GM21367 (cell line): ENCODE measurements around the gene ADAP1.
"Not testable (repeated sequence)": the region's sequence is repeated elsewhere in the genome, so short reads cannot be mapped to it uniquely, and the experiment has no call there.

ENCODE experiments used
- ATAC-seq: cut with Tn5 transposase; IDR thresholded peaks from one replicate; pipeline ENCODE4 v1.9.1; 2021; ENCODE audit not compliant: unreplicated experiment

The ADAP1 gene

DNA sequence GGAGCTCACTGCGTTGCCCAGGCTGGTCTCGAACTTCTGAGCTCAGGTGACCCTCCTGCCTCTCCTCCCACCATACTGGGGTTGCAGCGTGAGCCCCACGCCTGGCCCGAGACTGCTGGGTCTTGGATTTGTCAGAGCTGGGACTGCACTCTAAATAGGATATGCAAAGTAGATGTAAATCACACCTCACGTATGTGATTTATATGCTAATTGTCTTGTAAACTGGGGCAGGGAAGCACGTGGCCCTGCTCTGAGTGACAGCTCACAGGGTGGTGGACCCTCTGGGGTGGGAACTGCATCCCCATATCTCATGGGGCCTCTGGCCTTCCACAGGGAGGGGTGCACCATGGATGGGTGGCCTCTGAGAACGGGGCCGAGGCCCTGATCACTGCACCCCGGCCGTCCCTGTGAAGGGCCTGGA, 44.0 kb downstream of the ADAP1 start:
- ATAC-seq: no peak

DNA sequence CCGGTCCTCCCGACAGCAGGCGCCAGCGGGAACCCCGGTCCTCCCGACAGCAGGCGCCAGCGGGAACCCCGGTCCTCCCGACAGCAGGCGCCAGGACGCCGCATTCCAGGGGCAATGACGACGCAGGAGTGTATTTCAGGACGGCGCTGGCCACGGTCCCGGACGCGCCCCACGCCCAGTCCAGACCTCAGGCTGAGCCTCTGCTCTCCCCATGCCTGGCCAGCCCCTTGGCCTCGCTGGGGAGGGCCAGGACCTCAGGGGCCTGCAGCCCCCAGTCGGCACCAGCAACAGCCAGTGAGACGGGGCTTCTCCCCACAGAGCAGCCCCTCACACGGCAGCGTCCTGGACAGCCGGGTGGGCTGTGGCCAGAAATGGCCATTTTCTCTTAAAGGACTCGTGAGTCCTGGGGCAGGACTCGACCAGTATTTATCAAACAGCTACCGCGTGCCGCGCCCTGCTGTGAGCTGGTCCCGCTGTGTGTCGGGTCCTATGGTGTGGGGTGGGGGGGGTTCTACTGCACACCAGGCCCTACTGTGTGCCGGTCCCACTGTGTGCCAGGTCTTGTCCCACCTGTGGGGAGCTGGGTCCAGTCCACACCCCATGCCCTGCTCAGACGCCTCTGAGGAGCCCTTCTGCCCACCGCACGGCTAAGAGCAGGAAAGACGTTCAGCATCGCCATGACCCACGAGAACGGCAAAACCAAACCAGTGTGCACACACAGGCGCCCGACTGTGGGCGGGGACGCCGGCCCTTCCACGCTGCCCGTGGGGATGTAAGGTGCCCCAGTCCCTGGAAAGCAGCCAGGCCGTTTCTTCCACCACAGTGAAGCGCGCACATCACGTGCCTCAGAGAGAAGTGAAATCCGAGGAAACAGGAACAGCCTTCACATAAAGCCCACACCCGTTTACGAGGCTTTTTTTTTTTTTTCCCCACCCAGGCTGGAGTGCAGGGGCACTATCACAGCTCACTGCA, 44.8 kb downstream of the ADAP1 start:
- ATAC-seq: no peak

GRCh38 chr7:908591-909357, 45.7 kb downstream of the ADAP1 start:
- not testable (repeated sequence) for ATAC-seq

DNA sequence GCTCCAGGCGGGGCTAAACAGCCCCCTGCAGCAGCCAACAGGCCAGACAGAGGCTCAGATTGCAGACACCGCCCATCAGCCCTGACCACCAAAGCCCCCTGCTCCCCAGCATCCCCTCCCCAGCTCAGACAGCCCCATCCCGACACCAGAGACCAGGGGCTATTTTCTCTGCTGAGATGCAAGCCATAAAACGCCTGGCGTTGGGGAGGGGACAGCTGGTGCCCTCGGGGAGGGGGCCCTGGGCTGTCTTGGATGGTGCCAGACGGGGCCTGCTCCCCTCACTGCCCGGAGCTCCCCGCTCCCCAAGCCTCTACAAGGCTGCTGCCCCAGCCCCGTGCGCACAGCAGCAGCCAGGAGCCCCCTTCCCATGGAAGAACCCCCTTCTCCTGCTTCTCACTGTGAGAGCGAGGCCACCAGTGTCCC, 46.3 kb downstream of the ADAP1 start:
- ATAC-seq: no peak

GRCh38 chr7:907158-907980, 47.1 kb downstream of the ADAP1 start:
- no peak for ATAC-seq

GRCh38 chr7:906776-907157, 47.7 kb downstream of the ADAP1 start:
- ATAC-seq: no peak

DNA sequence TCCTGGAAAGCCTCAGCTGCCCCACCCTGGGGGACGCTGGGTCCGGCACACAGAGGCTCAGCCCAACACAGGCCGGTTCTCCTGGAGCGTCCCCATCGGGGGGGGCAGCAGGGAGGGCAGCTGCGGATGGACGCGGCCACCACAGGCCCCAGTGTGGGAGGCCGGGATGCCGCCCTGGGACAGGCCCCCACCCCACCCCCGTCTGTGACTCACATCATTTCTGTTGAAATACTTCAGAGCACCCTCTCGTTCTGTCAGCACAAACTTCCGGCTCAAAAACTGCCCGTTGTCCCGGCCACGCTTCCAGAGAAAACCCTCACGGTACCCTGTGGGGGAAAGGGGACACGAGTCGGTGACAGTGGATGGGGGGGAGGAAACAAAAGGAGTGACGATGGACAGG, 49.6 kb downstream of the ADAP1 start:
- ATAC-seq: no peak

GRCh38 chr7:903921-904755, 50.3 kb downstream of the ADAP1 start:
- ATAC-seq: no peak

DNA sequence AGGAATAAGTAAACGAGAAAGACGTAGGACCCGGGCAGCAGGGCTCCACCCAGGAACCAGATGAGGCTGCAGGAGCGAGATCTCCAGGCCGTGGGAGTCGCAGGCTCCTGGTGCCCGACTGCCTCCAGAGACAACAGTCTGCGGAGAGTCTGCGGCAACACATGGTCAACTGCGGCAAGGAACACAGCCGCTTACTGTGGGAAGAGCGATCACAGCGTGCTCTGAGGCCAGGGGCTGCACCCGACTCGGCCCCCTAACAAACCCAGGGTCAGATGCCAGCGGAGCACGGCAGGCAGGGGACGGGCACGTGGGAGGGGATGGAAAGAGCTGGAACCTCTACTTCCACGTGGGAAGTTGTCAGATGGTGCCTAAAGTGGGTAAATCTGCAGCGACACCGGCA, 51.5 kb downstream of the ADAP1 start:
- ATAC-seq: no peak

- peak; percentile 60 for ATAC-seq
These were observed 52.9 kb downstream of the ADAP1 start for GRCh38 chr7:901388-902154.

DNA sequence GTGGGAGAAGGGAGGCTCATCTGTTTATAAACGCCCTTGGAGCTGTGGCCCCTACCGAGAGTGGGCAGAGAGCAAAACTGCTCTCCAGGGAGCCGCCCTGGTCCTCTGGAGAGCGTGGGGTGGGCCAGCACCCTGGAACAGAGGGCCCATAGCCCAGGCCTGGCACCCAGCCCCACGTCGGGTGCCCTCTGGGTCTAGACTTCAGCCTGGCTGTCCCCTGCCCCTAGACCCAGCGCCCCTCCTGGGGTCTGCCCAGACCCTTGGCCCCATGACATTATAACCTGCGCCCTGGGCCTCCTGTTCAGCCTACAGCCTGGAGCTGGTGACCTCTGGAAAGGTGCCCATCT, 53.5 kb downstream of the ADAP1 start:
- no peak for ATAC-seq

DNA sequence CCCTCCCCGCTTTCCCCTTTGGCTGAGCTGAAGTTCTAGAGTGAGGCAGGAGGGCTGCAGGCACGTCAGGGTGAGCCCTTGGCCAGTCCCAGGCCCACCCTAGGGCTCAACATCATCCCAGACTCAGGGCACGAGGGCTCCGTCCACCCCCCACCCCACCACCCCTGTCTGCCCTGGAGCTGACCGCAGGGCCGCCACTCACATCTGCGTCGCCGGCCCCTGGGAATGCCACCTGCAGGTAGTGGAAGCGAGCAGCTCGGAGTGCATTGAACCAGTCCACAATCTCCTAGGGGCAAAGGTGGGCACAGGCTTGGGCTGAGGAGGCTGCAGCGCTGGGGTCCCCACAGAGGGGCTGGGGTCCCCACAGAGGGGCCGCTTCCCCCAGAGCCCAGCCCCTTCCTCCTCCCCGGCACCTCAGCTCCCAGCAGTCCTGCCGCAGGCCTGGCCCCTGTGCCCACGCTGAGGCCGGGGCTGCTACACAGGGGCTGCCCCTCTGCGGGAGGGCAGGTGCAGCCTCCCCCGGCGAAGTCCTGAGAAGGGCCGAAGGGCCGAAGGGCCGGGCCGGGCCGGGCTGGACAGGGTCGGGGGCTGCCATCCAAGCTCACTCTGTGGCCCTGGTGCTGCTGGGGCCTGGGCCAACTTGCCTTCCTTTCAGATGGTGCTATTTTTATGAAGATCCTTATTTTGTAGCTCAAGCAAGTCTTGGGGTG, 54.0 kb downstream of the ADAP1 start:
- ATAC-seq: no peak

GRCh38 chr7:899806-900205, 54.7 kb downstream of the ADAP1 start:
- ATAC-seq: no peak

- ATAC-seq: no peak
These were observed 55.4 kb downstream of the ADAP1 start for GRCh38 chr7:898855-899681.

DNA sequence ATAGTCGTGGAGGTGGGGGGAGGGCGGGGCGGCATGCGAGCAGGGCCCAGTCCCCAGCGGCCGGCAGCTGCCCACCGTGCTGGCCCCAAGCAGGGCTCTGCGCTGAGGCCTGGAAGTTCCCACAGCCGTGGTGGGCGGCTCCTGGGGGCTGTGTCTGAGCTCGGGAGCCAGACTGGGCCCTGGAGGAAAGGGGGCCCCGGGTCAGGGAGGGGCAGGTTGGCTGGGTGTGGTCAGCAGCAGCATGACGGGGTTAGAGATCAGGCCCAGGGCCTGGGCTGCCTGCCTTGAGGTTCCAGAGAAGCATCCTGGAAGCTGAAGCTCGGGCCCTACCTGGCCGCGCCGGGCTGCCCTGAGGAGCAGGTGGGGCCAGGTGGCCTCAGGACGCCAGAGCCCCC, 56.0 kb downstream of the ADAP1 start:
- ATAC-seq: no peak

DNA sequence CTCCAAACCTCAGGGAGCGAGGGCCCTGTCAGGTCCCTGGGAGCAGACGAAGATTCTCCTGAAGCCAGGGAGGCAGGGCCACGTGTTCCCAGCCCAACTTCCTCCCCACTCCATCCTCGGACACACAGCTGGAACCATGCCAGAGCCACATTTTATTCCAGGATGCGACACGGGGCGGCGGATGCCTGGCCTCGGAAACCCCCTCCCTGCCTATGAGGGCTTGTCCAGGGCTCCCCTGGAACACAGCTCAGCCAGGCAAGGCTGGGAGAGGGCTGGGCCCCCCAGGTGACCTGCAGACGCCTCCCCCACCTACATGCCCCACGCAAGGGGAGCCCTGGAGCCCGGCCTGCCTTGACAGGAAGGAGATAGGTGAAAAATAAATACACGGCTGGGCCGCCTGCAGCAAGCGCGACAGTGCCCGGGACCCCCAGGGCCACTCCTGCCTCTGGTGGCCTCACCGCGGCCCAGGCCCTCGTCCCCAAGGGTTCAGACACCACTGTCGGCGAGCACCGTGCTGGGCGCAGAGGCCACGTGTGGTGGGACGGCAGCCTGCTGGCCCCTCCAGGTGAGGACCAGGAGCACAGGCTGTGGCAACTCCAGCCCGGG, 56.6 kb downstream of the ADAP1 start:
- ATAC-seq: no peak

GRCh38 chr7:897086-897485, 57.4 kb downstream of the ADAP1 start:
- ATAC-seq: no peak
